Activated CD8-positive, alpha-beta memory T cell treated with anti-CD3 and anti-CD28 coated beads for 36 hours (primary cell): ENCODE data around the gene DYSF. TPM values are rescaled to one million over a fixed set of nuclear protein-coding genes. Genes with fewer than 3 reads are reported as not detected.

Experiments
- CTCF ChIA-PET: fragments of 350-600 bp; sonication (Branson Sonifier 250); formaldehyde crosslinking; loops from one replicate; lab custom pipeline; 2021; ENCODE audit warnings: antibody characterized with exemption; lab: Charles Lee
- POLR2A ChIA-PET: fragments of 350-600 bp; sonication (Branson Sonifier 250); formaldehyde crosslinking; loops from one replicate; lab custom pipeline; 2021; ENCODE audit warnings: antibody characterized with exemption; lab: Charles Lee
- total RNA-seq, 2 experiments: library from RNA; stranded (reverse); gene quantifications; one replicate each; pipeline ENCODE4 v1.2.3, GENCODE V29; 2021

Gene DYSF
- total RNA-seq, 2 experiments from 2014 or later: 4.8 to 5.8 TPM

- ChIA-PET POLR2A (interaction anchor here (0.6 kb wide), 1 partner anchor 1922 kb away, joined by 3 read pairs; no protein-coding TSS in a partner anchor), CTCF (interaction anchor here (2.1 kb wide), 1 partner anchor 9 kb away, joined by 6 read pairs; no protein-coding TSS in a partner anchor)
These were observed 102.6 kb downstream of the DYSF start for GRCh38 chr2:71555798-71556454.

DNA sequence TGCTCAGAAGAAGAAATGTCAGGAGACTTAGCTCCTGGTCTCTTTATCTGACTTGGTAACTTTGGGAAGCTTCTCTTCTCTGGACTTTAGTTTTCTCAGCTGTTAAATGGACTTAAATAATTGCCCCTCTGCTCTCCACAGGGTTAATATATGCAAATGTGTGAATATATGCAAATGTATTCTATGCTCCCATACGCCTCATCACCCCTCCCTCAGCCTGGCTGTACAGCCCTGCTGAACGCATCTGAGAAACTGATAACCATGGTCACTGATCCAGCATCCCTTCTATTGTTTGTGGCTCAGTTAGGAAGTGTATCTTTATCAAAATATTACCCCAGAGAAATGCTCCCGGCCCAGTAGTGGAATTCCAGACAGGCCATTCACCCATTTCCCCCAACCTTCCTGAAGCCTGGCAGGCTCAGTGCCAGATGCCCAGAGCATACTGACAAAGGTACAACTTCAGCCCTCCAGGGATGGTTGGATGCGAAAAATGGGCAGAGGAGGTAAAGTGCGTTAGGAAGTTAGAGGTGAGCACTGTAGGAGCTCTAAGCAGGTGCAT, 103.4 kb downstream of the DYSF start:
- POLR2A ChIA-PET: no interaction called here
- CTCF ChIA-PET: interaction anchor here (1.3 to 2.1 kb wide), 2 partner anchors 10 to 11 kb away, joined by 3 to 6 read pairs; no protein-coding TSS in a partner anchor

- POLR2A ChIA-PET: no interaction called here
- CTCF ChIA-PET: interaction anchor here (1.3 kb wide), 1 partner anchor 11 kb away, joined by 3 read pairs; no protein-coding TSS in a partner anchor
These were observed 104.0 kb downstream of the DYSF start for GRCh38 chr2:71557321-71557720.

- ChIA-PET POLR2A (no interaction called here), CTCF (interaction anchor here (1.3 kb wide), 1 partner anchor 12 kb away, joined by 3 read pairs; no protein-coding TSS in a partner anchor)
These were observed 105.1 kb downstream of the DYSF start for GRCh38 chr2:71558300-71559051.

DNA sequence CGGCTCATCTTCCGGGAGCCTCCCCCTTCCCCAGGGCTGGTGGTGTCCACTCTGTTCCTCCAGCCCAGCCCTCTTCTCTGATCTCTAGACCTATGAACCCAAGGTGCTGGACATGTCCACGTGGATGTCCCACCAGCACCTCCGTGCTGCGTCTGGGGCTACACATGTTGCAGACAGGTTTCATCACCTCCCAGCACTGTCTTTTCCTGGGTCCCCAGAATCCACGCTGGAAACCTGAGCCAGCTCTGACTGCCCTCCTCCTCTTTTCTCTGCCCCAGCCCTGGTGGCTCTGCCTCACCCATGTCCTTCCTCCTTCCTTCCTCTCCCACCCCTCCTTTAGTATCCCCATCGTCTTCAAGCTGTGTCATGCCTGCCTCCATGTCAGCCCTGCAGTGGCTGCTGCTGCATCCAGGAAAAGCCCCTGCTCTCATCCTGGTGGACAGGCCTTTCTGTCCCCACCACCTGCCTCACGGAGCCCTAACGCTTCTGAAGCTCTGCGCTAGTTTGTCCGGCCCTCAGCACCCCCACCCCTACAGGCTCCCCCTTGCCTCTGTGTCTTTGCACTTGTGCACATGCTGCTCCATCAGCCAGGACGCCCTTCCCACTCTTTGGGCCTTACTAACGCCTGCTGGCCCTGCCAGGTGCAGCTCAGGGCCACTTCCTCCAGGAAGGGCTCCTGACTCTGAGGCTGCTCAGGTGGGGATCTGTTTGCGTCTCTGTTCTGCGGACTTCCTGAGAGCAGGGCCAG, 105.9 kb downstream of the DYSF start:
- ChIA-PET POLR2A (no interaction called here), CTCF (no interaction called here)

DNA sequence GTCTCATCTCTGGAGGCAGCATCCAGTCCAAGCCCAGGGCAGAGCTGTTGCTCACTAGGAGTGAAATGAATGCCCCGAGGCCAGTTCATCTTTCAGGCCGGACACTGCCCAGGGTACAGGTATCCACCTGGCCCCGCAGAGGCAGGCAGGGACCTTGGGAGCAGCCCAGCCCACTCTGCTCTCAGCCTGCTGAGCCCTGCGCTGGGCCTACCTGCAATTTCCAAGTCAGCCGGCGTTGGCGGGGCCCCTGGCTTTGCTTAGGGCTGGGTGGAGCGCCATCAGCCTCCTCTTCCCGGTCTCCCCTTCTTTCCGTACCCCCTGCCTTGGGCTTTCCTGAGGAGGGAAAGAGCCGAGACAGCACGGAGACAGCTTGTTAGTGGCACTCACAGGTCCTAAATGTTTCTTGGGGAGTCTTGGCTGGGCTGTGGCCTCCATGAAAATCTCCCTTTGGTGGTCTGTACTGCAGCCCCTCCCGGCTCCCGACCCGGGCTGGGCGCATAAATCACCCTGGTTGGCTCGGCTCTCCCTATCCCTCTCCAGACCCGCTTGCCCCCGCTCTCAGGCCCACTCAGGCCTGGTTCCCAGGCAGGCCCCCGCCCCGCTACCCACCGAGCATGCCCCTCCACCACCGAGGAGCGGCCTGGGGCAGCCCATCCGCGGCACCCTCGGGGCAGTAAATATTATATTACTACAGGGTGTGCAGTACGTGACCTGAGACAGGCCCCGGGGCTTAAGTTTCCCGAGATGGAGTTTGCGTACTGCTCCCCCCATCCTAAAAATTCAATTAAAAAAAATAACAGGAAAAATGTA, 106.7 kb downstream of the DYSF start:
- CTCF ChIA-PET: no interaction called here
- POLR2A ChIA-PET: no interaction called here

DNA sequence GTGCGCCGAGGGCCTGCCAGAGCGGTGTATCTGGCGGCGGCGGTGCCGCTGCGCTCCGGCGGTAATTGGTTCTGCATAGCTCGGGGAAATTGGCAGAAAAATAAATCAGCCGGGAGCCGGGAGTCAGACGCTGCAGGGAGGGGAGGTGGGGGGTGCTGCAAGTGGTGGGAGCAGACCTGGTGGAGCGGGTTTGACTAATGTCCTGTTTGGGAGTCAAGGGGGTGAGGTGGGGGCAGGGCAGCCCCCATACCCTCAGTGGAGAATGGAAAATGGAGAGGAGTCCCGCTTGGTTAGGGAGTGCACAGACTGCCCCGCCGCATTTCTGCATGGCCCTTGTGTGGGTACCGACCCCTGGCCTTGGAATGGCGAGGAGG, 107.3 kb downstream of the DYSF start:
- POLR2A ChIA-PET: no interaction called here
- CTCF ChIA-PET: no interaction called here

- ChIA-PET POLR2A (no interaction called here), CTCF (no interaction called here)
These were observed 108.3 kb downstream of the DYSF start for GRCh38 chr2:71561441-71562267.

- POLR2A ChIA-PET: no interaction called here
- CTCF ChIA-PET: no interaction called here
These were observed 109.2 kb downstream of the DYSF start for GRCh38 chr2:71562518-71562917.

DNA sequence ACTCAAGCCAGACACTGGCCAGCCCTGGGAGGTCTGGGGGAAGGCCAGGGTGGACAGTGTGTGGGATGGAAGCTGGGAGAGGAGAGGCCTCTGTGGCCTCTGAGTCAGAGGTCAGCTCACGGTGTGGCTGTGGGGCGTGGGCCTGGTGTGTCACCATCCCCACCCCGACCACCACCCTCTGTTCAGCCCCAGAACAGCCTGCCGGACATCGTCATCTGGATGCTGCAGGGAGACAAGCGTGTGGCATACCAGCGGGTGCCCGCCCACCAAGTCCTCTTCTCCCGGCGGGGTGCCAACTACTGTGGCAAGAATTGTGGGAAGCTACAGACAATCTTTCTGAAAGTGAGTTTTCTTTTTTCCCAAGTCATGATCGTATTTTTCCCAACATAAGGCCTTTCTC, 110.5 kb downstream of the DYSF start:
- POLR2A ChIA-PET: no interaction called here
- CTCF ChIA-PET: no interaction called here

DNA sequence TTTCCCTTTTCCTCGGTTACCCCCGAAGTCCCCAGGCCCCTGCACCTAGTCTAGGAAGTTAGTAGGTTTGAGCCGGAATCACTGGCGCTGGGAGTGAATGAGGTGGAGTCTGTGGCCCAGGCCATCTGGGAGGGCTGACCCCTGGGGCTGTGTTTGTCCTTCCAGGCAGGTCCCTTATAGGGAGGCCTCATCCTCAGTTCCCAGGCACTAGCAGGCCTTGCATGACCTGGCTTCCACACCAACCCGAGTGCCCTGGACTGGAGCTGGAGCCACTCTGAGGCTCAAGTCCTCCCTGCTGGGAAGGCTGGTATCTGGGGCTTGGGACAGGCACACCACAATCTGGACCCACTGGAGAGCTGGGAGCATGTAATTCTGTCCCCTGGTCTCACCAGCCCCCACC, 111.0 kb downstream of the DYSF start:
- POLR2A ChIA-PET: no interaction called here
- CTCF ChIA-PET: interaction anchor here (0.6 kb wide), 1 partner anchor 25 kb away, joined by 3 read pairs; no protein-coding TSS in a partner anchor

DNA sequence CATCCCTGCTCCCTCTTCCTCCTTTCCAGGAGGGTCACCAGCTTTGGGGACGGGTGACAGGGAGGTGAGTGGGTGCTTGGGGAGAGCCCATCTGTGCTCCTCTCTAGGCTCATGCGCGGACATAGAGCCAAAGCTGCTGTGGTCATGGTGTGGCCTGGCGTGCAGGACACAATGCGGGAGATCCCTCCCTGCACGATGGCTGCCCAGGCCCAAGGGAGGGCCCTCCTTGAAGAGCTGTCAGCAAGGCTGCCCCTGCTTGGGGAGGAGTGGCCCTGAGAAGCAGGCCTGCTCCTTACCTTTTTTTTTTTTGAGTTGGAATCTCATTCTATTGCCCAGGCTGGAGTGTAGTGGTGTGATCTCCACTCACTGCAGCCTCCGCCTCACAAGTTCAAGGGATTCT, 111.4 kb downstream of the DYSF start:
- ChIA-PET CTCF (interaction anchor here (0.6 kb wide), 1 partner anchor 26 kb away, joined by 3 read pairs; no protein-coding TSS in a partner anchor), POLR2A (no interaction called here)

GRCh38 chr2:71566372-71566771, 113.0 kb downstream of the DYSF start:
- ChIA-PET POLR2A (no interaction called here), CTCF (interaction anchor here (0.7 kb wide), 1 partner anchor 282 kb away, joined by 3 read pairs; no protein-coding TSS in a partner anchor)

- CTCF ChIA-PET: no interaction called here
These were observed 114.3 kb downstream of the DYSF start for GRCh38 chr2:71567625-71568024.

DNA sequence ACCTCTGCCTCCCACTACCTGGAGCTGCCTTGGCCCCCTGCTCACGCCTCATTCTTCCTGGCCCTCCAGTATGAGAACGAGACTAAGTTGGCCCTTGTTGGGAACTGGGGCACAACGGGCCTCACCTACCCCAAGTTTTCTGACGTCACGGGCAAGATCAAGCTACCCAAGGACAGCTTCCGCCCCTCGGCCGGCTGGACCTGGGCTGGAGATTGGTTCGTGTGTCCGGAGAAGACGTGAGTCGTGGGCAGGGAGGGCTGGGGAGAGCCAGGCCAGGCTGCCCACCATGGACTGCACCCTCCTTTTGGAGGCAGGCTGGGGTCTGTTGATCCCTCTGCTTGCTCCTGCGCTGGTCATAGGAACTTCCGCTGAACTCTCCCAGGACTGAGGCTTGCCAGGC, 114.7 kb downstream of the DYSF start:
- CTCF ChIA-PET: no interaction called here
- POLR2A ChIA-PET: no interaction called here

More at GRCh38 chr2:71567625-71568024, 114.3 kb downstream of the DYSF start:
- POLR2A ChIA-PET: no interaction called here

DNA sequence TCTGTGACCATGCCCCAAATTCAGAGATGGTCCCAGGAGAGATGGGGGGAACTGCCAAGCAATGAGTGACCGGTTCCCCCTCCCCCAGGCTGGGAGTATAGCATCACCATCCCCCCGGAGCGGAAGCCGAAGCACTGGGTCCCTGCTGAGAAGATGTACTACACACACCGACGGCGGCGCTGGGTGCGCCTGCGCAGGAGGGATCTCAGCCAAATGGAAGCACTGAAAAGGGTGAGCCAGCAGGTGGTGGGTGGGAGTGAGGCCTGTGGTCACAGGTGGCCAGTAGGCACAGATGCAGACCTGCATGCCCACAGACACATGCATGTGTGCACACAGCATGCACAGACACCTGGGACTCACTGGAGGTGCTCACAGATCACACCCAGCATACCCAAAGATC, 117.2 kb downstream of the DYSF start:
- CTCF ChIA-PET: no interaction called here
- POLR2A ChIA-PET: no interaction called here

DNA sequence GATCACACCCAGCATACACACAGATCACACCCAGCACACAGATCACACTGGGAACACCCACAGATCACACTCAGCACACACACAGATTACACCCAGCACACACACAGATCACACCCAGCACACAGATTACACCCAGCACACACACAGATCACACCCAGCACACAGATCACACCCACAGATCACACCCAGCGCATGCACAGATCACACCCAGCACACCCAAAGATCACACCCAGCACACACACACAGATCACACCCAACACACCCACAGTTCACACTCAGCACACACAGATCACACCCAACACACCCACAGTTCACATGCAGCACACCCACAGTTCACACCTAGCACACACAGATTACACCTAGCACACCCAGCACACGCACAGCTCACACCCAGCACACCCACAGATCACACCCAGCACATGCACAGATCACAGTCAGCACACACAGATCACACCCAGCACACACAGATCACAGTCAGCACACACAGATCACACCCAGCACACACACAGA, 117.6 kb downstream of the DYSF start:
- CTCF ChIA-PET: no interaction called here
- POLR2A ChIA-PET: no interaction called here

- ChIA-PET CTCF (no interaction called here), POLR2A (no interaction called here)
These were observed 118.6 kb downstream of the DYSF start for GRCh38 chr2:71571945-71572344.
